H1 (cell line): ENCODE results near the gene GAB2. TPM values are rescaled to one million over a fixed set of nuclear protein-coding genes. Genes with fewer than 3 reads are reported as not detected.

ENCODE experiments used
- CTCF ChIA-PET: fragments of 300-600 bp; sonication (Branson Sonifier 250); formaldehyde crosslinking; loops from one replicate; lab custom pipeline; 2021; ENCODE audit not compliant: partially characterized antibody; lab: Charles Lee
- POLR2A ChIA-PET: fragments of 300-600 bp; sonication (Branson Sonifier 250); formaldehyde crosslinking; loops from one replicate; lab custom pipeline; 2021; ENCODE audit warnings: inconsistent platforms; ENCODE audit not compliant: partially characterized antibody; lab: Charles Lee
- DNase-seq, 2 experiments: peaks; one replicate each; pipeline versions ENCODE4 v3.0.0 to v3.0.0-alpha.2; 2010 to 2022; ENCODE audit warnings: low spot score in 2 of 2, low read depth in 1 of 2, mixed read lengths in 1 of 2
- FAIRE-seq: peaks from 2 replicates; lab custom pipeline; 2011; peaks lifted over from hg19 to GRCh38; lab: Jason Lieb, UNC
- H2AFZ ChIP-seq: 2 replicates; pipeline ENCODE4 v1.8.1; 2012; ENCODE audit warnings: low read length, inconsistent platforms
- H2AK5ac ChIP-seq: 2 replicates; pipeline ENCODE4 v1.6.1; 2013; ENCODE audit warnings: low read depth, low read length
- H2BK120ac ChIP-seq: replicated peaks from 2 replicates; pipeline ENCODE3; 2013; ENCODE audit warnings: low read depth, low read length, inconsistent platforms
- H2BK12ac ChIP-seq: 2 replicates; pipeline ENCODE4 v1.6.1; 2013; ENCODE audit warnings: low read depth, low read length
- H2BK15ac ChIP-seq: 2 replicates; pipeline ENCODE4 v1.6.1; 2013; ENCODE audit warnings: low read length
- H2BK20ac ChIP-seq: 2 replicates; pipeline ENCODE4 v1.6.1; 2013; ENCODE audit warnings: low read length
- H2BK5ac ChIP-seq: 2 replicates; pipeline ENCODE4 v1.6.1; 2013; ENCODE audit warnings: low read depth, low read length
- H3K14ac ChIP-seq: 2 replicates; pipeline ENCODE4 v1.6.1; 2013; ENCODE audit warnings: inconsistent platforms; ENCODE audit not compliant: insufficient read length
- H3K18ac ChIP-seq: 2 replicates; pipeline ENCODE4 v1.6.1; 2013; ENCODE audit warnings: low read length; ENCODE audit errors: extremely low read depth
- H3K23ac ChIP-seq: 2 replicates; pipeline ENCODE4 v1.6.1; 2013; ENCODE audit warnings: inconsistent platforms; ENCODE audit not compliant: insufficient read length
- H3K23me2 ChIP-seq: 2 replicates; pipeline ENCODE4 v1.6.1; 2013; ENCODE audit warnings: low read depth, low read length
- H3K27ac ChIP-seq: 2 replicates; pipeline ENCODE4 v1.6.1; 2011; ENCODE audit warnings: low read depth, low read length, inconsistent platforms
- H3K27me3 ChIP-seq, 4 experiments: replicated peaks in 1 of 4; 1 replicate in 1 of 4; 2 replicates in 3 of 4; pipeline versions ENCODE4 v1.6.1 to v1.8.1; 2011 to 2013; ENCODE audit warnings: low read length in 3 of 4, mild to moderate bottlenecking in 3 of 4, inconsistent platforms in 2 of 4, mixed read lengths in 2 of 4, moderate library complexity in 1 of 4; ENCODE audit not compliant: control insufficient read depth in 3 of 4, insufficient read depth in 3 of 4; ENCODE audit errors: extremely low read depth in 1 of 4
- H3K36me3 ChIP-seq, 4 experiments: 2 replicates each; pipeline versions ENCODE4 v1.6.1 to v1.8.1; 2011 to 2013; ENCODE audit warnings: mild to moderate bottlenecking in 4 of 4, low read length in 3 of 4, moderate library complexity in 2 of 4, control low read depth in 1 of 4, inconsistent platforms in 1 of 4; ENCODE audit not compliant: insufficient read depth in 4 of 4, control insufficient read depth in 2 of 4
- H3K4ac ChIP-seq: replicated peaks from 2 replicates; pipeline ENCODE3; 2013; ENCODE audit warnings: low read length, low read depth, mixed read lengths, inconsistent platforms; ENCODE audit not compliant: insufficient read length
- H3K4me1 ChIP-seq, 4 experiments: replicated peaks in 1 of 4; 1 replicate in 1 of 4; 2 replicates in 3 of 4; pipeline versions ENCODE4 v1.6.1 to v1.8.1; 2011 to 2013; ENCODE audit warnings: low read length in 3 of 4, inconsistent platforms in 2 of 4, mixed read lengths in 1 of 4; ENCODE audit not compliant: insufficient read depth in 4 of 4, control insufficient read depth in 3 of 4
- H3K4me2 ChIP-seq, 2 experiments: 2 replicates each; pipeline versions ENCODE4 v1.6.1 to v1.8.1; 2011 to 2013; ENCODE audit warnings: low read depth in 2 of 2, low read length in 2 of 2, control low read depth in 1 of 2, inconsistent platforms in 1 of 2, mild to moderate bottlenecking in 1 of 2; ENCODE audit not compliant: insufficient read depth in 1 of 2
- H3K4me3 ChIP-seq, 4 experiments: fragments of 200-600, 300-600 bp in 1 of 4; sonication (generic), shearing (Covaris generic), sonication (Bioruptor Twin) in 1 of 4; 2 replicates each; pipeline versions ENCODE4 v1.5.1 to v1.8.1; 2011 to 2016; ENCODE audit warnings: low read length in 4 of 4, low read depth in 3 of 4, control low read depth in 2 of 4, inconsistent platforms in 2 of 4, mild to moderate bottlenecking in 2 of 4, mixed read lengths in 1 of 4, moderate library complexity in 1 of 4; ENCODE audit not compliant: insufficient read depth in 2 of 4; ENCODE audit errors: extremely low read depth in 1 of 4
- H3K56ac ChIP-seq: replicated peaks from 2 replicates; pipeline ENCODE3; 2013; ENCODE audit warnings: low read depth, mild to moderate bottlenecking, mixed read lengths, low read length, inconsistent platforms; ENCODE audit not compliant: insufficient read length
- H3K79me1 ChIP-seq: 2 replicates; pipeline ENCODE4 v1.6.1; 2013; ENCODE audit warnings: low read depth, low read length, control low read depth
- H3K79me2 ChIP-seq, 2 experiments: 2 replicates each; pipeline versions ENCODE4 v1.6.1 to v1.8.1; 2012 to 2013; ENCODE audit warnings: low read length in 2 of 2, mild to moderate bottlenecking in 2 of 2, inconsistent platforms in 1 of 2; ENCODE audit not compliant: insufficient read depth in 2 of 2, control insufficient read depth in 1 of 2
- H3K9ac ChIP-seq, 4 experiments: replicated peaks in 1 of 4; 1 replicate in 1 of 4; 2 replicates in 3 of 4; pipeline versions ENCODE4 v1.6.1 to v1.8.1; 2011 to 2013; ENCODE audit warnings: low read depth in 3 of 4, low read length in 3 of 4, control low read depth in 2 of 4, mild to moderate bottlenecking in 2 of 4, moderate library complexity in 2 of 4, inconsistent platforms in 1 of 4; ENCODE audit errors: extremely low read depth in 1 of 4
- H3K9me3 ChIP-seq, 2 experiments: 2 replicates each; pipeline versions ENCODE4 v1.6.1 to v1.8.1; 2012 to 2013; ENCODE audit warnings: mild to moderate bottlenecking in 2 of 2, moderate library complexity in 2 of 2, control low read depth in 1 of 2, inconsistent platforms in 1 of 2, low read depth in 1 of 2, low read length in 1 of 2, mixed read lengths in 1 of 2; ENCODE audit not compliant: insufficient read depth in 2 of 2
- H4K20me1 ChIP-seq, 2 experiments: replicated peaks in 1 of 2; 2 replicates each; pipeline versions ENCODE3 to v1.8.1; 2011 to 2013; ENCODE audit warnings: inconsistent platforms in 2 of 2, low read length in 2 of 2, mild to moderate bottlenecking in 1 of 2; ENCODE audit not compliant: insufficient read depth in 2 of 2, control insufficient read depth in 1 of 2
- H4K5ac ChIP-seq: 2 replicates; pipeline ENCODE4 v1.6.1; 2013; ENCODE audit warnings: low read length, low read depth, mixed read lengths, inconsistent platforms; ENCODE audit not compliant: insufficient read length
- H4K8ac ChIP-seq: 2 replicates; pipeline ENCODE4 v1.8.0; 2013; ENCODE audit warnings: mild to moderate bottlenecking, moderate library complexity, low read length, inconsistent platforms; ENCODE audit not compliant: insufficient read depth; ENCODE audit errors: extremely low read depth
- H4K91ac ChIP-seq: replicated peaks from 2 replicates; pipeline ENCODE3; 2013; ENCODE audit warnings: low read length, mixed read lengths, inconsistent platforms; ENCODE audit not compliant: insufficient read length
- CREB1 ChIP-seq: IDR thresholded peaks from 2 replicates; pipeline ENCODE4 v1.6.1; 2012; ENCODE audit warnings: inconsistent platforms
- EZH2 ChIP-seq: fragments of 200-600 bp; sonication (generic); IDR thresholded peaks from 2 replicates; pipeline ENCODE4 v1.7.1; 2012; ENCODE audit warnings: low read depth, mild to moderate bottlenecking, moderate library complexity, low read length, inconsistent platforms; ENCODE audit not compliant: severe bottlenecking
- JUN ChIP-seq: IDR thresholded peaks from 2 replicates; pipeline ENCODE4 v1.6.1; 2011; ENCODE audit warnings: low read depth, mild to moderate bottlenecking, improper control_type of control experiment, low read length
- JUND ChIP-seq: IDR thresholded peaks from 2 replicates; pipeline ENCODE4 v1.6.1; 2011; ENCODE audit warnings: mild to moderate bottlenecking, improper control_type of control experiment, low read length
- MAFK ChIP-seq: IDR thresholded peaks from 2 replicates; pipeline ENCODE4 v1.6.1; 2012; ENCODE audit warnings: low read depth, mild to moderate bottlenecking, improper control_type of control experiment, low read length
- PHF8 ChIP-seq: fragments of 200-600 bp; sonication (generic); conservative IDR thresholded peaks from 2 replicates; pipeline ENCODE4 v1.7.1; 2012; ENCODE audit warnings: low read depth, mild to moderate bottlenecking, inconsistent platforms, low read length, moderate library complexity
- POLR2AphosphoS5 ChIP-seq: IDR thresholded peaks from 2 replicates; pipeline ENCODE4 v1.6.1; 2011; ENCODE audit warnings: low read depth, low read length
- RNF2 ChIP-seq: fragments of 200-900, 300-1000 bp; sonication (generic); IDR thresholded peaks from 2 replicates; pipeline ENCODE4 v1.7.1; 2016; ENCODE audit warnings: borderline replicate concordance, low read depth, mild to moderate bottlenecking, antibody characterized with exemption, low read length; ENCODE audit not compliant: poor library complexity, severe bottlenecking; ENCODE audit errors: missing control alignments
- SUZ12 ChIP-seq: fragments of 200-600 bp; sonication (generic); IDR thresholded peaks from 2 replicates; pipeline ENCODE4 v1.6.1; 2012; ENCODE audit warnings: mild to moderate bottlenecking, inconsistent platforms, low read length, moderate library complexity, mixed read lengths
- TAF1 ChIP-seq: IDR thresholded peaks from 2 replicates; pipeline ENCODE4 v1.6.1; 2011; ENCODE audit warnings: mild to moderate bottlenecking, low read depth, low read length
- ZNF274 ChIP-seq: IDR thresholded peaks from 2 replicates; pipeline ENCODE4 v1.7.0; 2012; ENCODE audit warnings: low read length, borderline replicate concordance; ENCODE audit errors: extremely low read depth
- WGBS, 2 experiments: shearing (Covaris generic) in 1 of 2; methylation state at CpG; one replicate each; pipeline versions ENCODE4 v1.1.6 to v1.1.7; 2013 to 2015; ENCODE audit warnings: low lambda C conversion rate in 2 of 2, mixed read lengths in 2 of 2, inconsistent platforms in 1 of 2, low coverage in 1 of 2, missing lambda C conversion rate in 1 of 2; ENCODE audit not compliant: insufficient replicate concordance in 2 of 2, insufficient coverage in 1 of 2, insufficient read length in 1 of 2; ENCODE audit errors: extremely low coverage in 1 of 2, missing lambda C conversion rate in 1 of 2; 5-methylcytosine and 5-hydroxymethylcytosine counted together
- polyA plus RNA-seq, 7 experiments: library from polyadenylated mRNA; depleted of rRNA in 3 of 7; stranded (reverse) in 5 of 7; unstranded in 2 of 7; fragments of >200 nt in 5 of 7; fragments of 200-250 nt in 2 of 7; gene quantifications; 1 replicate in 5 of 7; 2 replicates in 1 of 7; 4 replicates in 1 of 7; pipeline versions ENCODE4 v1.2.1 to v1.2.3, GENCODE V29; 2011 to 2013; ENCODE audit warnings: missing spikeins in 2 of 7, mixed read lengths in 2 of 7
- total RNA-seq: library from RNA; stranded (reverse); fragmentation: NEBNext Ultra II Directional; extraction: Animal tissue kit (Norgen Biotek cat#: 25700); gene quantifications from 2 replicates; pipeline ENCODE4 v1.2.1, GENCODE V29; 2021

The GAB2 gene
- total and polyA plus RNA-seq, 2 of the 8 experiments (the other 6 are each of a cell fraction or from before 2014, with no cell fraction given), result 6.3 to 14.0 TPM

GRCh38 chr11:78390809-78391208 is 26.8 kb downstream of the GAB2 start:
- H3K79me1 ChIP-seq, result peaks cover 3% of the 10 kb centered on the region; the same call in 1 of the 2 replicates
- H3K9ac ChIP-seq, result no peak overlapping the region
- no peak overlapping the region for H3K27ac ChIP-seq
- no peak overlapping the region for H4K91ac ChIP-seq
- no peak overlapping the region for H4K5ac ChIP-seq
- H4K20me1 ChIP-seq, result no peaks in the 10 kb centered on the region
- H3K14ac ChIP-seq, result no peak overlapping the region
- DNase-seq, result no peak
- TF ChIP-seq RNF2 (no peak), JUND (no peak), EZH2 (no peak), SUZ12 (no peak), ZNF274 (no peak), CREB1 (no peak), PHF8 (no peak), JUN (no peak), POLR2AphosphoS5 (no peak), TAF1 (no peak), MAFK (no peak)
- FAIRE-seq, result no peak
- H3K4ac ChIP-seq, result no peak overlapping the region
- no peaks in the 10 kb centered on the region for H3K36me3 ChIP-seq
- no peak overlapping the region for H2BK12ac ChIP-seq
- H2AK5ac ChIP-seq, result no peak overlapping the region
- H3K23me2 ChIP-seq, result no peaks in the 10 kb centered on the region
- H3K23ac ChIP-seq, result no peak overlapping the region
- H3K4me2 ChIP-seq, result no peak overlapping the region
- no peak overlapping the region for H2BK15ac ChIP-seq
- H3K56ac ChIP-seq, result no peak overlapping the region
- H2AFZ ChIP-seq, result no peak overlapping the region
- no peak overlapping the region for H2BK5ac ChIP-seq
- ChIA-PET POLR2A (no interaction called here), CTCF (interaction anchor here (1.4 to 1.8 kb wide), 3 partner anchors 25 to 40 kb away, joined by 3 to 4 read pairs (median 4); partner anchors contain the start of gene GAB2)
- WGBS, 2 experiments, result 90% methylated on average over 5 of the region's 5 CpGs; no CpG with 5 or more reads in 1 of the 2 experiments
- no peak overlapping the region for H3K4me3 ChIP-seq
- H3K4me1 ChIP-seq, result no peaks in the 10 kb centered on the region
- H2BK120ac ChIP-seq, result no peak overlapping the region
- no peak overlapping the region for H3K18ac ChIP-seq
- no peaks in the 10 kb centered on the region for H3K9me3 ChIP-seq
- no peaks in the 10 kb centered on the region for H3K79me2 ChIP-seq
- H4K8ac ChIP-seq, result no peak overlapping the region
- H3K27me3 ChIP-seq, result no peaks in the 10 kb centered on the region
- H2BK20ac ChIP-seq, result no peak overlapping the region
